Gastrocnemius medialis (tissue), 4 donors: Measurements from ENCODE around the gene UNC13B. TPM values are rescaled to one million over a fixed set of nuclear protein-coding genes. Genes with fewer than 3 reads are reported as not detected.
A peak's percentile ranks its signal among the peaks of the same experiment; 100 is the strongest.

ENCODE experiments used
- ATAC-seq, 2 donors: fragments of 150-250 bp; one replicate each; pipeline ENCODE4 v1.9.1; 2016
- DNase-seq, 2 donors: peaks; one replicate each; pipeline ENCODE4 v3.0.0-alpha.2; 2019
- H3K27ac ChIP-seq, 4 donors: fragments of 200-600 bp; sonication (generic); 1 replicate in 1 of 4; 2 replicates in 3 of 4; pipeline ENCODE4 v1.5.1; 2016 to 2018; ENCODE audit warnings: mild to moderate bottlenecking in 2 of 4, moderate library complexity in 1 of 4
- H3K27me3 ChIP-seq, 3 donors: fragments of 200-600 bp; sonication (generic) in 2 of 3; 1 replicate in 1 of 3; 2 replicates in 2 of 3; pipeline versions ENCODE4 v1.5.1 to v1.6.0; 2016 to 2019; ENCODE audit warnings: mild to moderate bottlenecking in 1 of 3, moderate library complexity in 1 of 3
- H3K36me3 ChIP-seq, 2 donors: fragments of 200-600 bp; sonication (generic) in 1 of 2; one replicate each; pipeline ENCODE4 v1.5.1; 2017 to 2018
- H3K4me1 ChIP-seq, 2 donors: fragments of 200-600 bp; sonication (generic) in 1 of 2; one replicate each; pipeline ENCODE4 v1.5.1; 2016 to 2017; ENCODE audit warnings: mild to moderate bottlenecking in 2 of 2
- H3K4me3 ChIP-seq, 4 donors: fragments of 200-600 bp; sonication (generic) in 3 of 4; 1 replicate in 1 of 4; 2 replicates in 3 of 4; pipeline ENCODE4 v1.5.1; 2016 to 2019; ENCODE audit warnings: mild to moderate bottlenecking in 2 of 4
- H3K9me3 ChIP-seq, 3 donors: fragments of 200-600 bp; sonication (generic) in 2 of 3; 1 replicate in 1 of 3; 2 replicates in 2 of 3; pipeline ENCODE4 v1.5.1; 2016 to 2019
- POLR2A ChIP-seq, 2 donors: fragments of 450-650 bp; IDR thresholded peaks; one replicate each; pipeline ENCODE4 v1.6.1; 2017; ENCODE audit warnings: antibody characterized with exemption in 2 of 2, mild to moderate bottlenecking in 2 of 2, moderate library complexity in 2 of 2
- in situ Hi-C, 4 donors: fragments of 200-750 bp; cut with MboI; loops; one replicate each; pipeline versions ENCODE4 v1.15.0 to v1.8.0; 2017; ENCODE audit warnings: low sequenced_read_pairs in 4 of 4
- intact Hi-C: fragments of 100-400 bp; cut with DNase I; formaldehyde crosslinking; loops from one replicate; pipeline ENCODE4 v1.15.1; 2023; ENCODE audit warnings: low total_unique reads
- total RNA-seq, 4 donors: library from RNA; depleted of rRNA; stranded (reverse); fragments of >200 nt; gene quantifications; one replicate each; pipeline versions ENCODE4 v1.1.0 to v1.2.3, GENCODE V29; 2016
- TF ChIP-seq, protein P1 (sequence below), 5 experiments: fragments of 450-650 bp in 3 of 5; fragments of 200-600 bp in 2 of 5; sonication (generic) in 2 of 5; IDR thresholded peaks in 4 of 5; conservative IDR thresholded peaks in 1 of 5; 1 replicate in 4 of 5; 2 replicates in 1 of 5; pipeline ENCODE4 v1.5.1; 2016 to 2019; ENCODE audit warnings: antibody characterized with exemption in 5 of 5, mild to moderate bottlenecking in 3 of 5, moderate library complexity in 3 of 5

Gene UNC13B
- total RNA-seq, 4 donors from 2014 or later: 7.5 to 17.5 (median 13.1) TPM

DNA sequence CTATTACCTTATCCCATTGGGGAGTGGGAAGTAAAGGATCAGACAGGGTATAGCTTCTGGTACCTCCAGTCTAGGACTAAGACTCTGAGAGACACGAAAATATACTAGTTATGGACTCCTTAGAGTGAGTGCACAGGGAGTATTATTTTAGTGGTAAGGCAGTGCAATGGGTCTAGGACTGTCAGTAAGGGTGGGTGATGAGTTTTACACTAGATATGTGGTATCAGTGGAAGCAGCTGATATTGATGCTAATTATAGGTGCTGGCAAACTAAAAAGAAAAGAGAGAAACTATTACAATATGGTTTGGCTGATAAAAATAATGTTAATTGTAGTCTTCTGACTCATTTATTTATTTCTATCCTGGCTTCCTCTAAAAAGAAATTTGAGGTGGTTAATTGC, 118.6 kb downstream of the UNC13B start:
- ATAC-seq: no peak
- Histone ChIP-seq H3K27me3 (no peaks in the 10 kb centered on the region), H3K27ac (peak overlapping the region; percentile 3 to 68 (median 52)), H3K4me1 (peaks cover 62 to 68% of the 10 kb centered on the region in 2 donors), H3K4me3 (no peak overlapping the region), H3K36me3 (no peaks in the 10 kb centered on the region), H3K9me3 (no peaks in the 10 kb centered on the region)
- no peak for DNase-seq
- in situ Hi-C loops: no loop called here
- TF ChIP-seq, protein P1, sequence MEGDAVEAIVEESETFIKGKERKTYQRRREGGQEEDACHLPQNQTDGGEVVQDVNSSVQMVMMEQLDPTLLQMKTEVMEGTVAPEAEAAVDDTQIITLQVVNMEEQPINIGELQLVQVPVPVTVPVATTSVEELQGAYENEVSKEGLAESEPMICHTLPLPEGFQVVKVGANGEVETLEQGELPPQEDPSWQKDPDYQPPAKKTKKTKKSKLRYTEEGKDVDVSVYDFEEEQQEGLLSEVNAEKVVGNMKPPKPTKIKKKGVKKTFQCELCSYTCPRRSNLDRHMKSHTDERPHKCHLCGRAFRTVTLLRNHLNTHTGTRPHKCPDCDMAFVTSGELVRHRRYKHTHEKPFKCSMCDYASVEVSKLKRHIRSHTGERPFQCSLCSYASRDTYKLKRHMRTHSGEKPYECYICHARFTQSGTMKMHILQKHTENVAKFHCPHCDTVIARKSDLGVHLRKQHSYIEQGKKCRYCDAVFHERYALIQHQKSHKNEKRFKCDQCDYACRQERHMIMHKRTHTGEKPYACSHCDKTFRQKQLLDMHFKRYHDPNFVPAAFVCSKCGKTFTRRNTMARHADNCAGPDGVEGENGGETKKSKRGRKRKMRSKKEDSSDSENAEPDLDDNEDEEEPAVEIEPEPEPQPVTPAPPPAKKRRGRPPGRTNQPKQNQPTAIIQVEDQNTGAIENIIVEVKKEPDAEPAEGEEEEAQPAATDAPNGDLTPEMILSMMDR (IDR thresholded peaks at IDR 0.05 in 4 of 5, conservative IDR thresholded peaks at IDR 0.05 in 1 of 5): no peak
- TF ChIP-seq POLR2A (IDR thresholded peaks at IDR 0.05): no peak
- intact Hi-C loops: loop anchor here (5.0 to 10.0 kb wide), 2 partner anchors 87 to 274 kb away; no protein-coding TSS in a partner anchor

DNA sequence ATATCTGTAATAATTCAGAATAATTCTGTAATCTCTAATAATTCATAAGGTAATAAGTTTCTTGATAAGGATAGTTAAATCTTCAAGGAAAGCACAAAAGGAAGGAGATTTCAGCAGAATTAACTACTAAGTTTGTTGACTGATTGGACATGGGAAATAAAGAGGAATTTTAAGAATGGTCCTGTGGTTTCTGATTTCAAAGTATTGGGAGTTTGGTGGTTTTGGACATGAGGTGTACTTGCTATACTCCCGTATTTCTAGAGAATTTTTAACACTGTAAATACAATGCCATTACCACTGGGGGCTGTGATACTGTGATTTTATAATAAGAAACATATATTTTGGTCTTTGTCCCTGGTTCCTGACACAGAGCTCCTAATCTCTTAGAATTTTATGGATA, 123.9 kb downstream of the UNC13B start:
- intact Hi-C loops: loop anchor here (10.0 kb wide), 1 partner anchor 269 kb away; no protein-coding TSS in a partner anchor
- Histone ChIP-seq H3K4me3 (no peak overlapping the region), H3K4me1 (peaks cover 33 to 35% of the 10 kb centered on the region in 2 donors), H3K36me3 (no peaks in the 10 kb centered on the region), H3K27ac (peak overlapping the region in 1 of 4 donors; percentile 77), H3K9me3 (no peaks in the 10 kb centered on the region), H3K27me3 (no peaks in the 10 kb centered on the region)
- no peak for ATAC-seq
- in situ Hi-C loops: no loop called here
- no peak for TF ChIP-seq POLR2A (IDR thresholded peaks at IDR 0.05)
- TF ChIP-seq, protein P1 (IDR thresholded peaks at IDR 0.05 in 4 of 5, conservative IDR thresholded peaks at IDR 0.05 in 1 of 5): no peak
- no peak for DNase-seq

DNA sequence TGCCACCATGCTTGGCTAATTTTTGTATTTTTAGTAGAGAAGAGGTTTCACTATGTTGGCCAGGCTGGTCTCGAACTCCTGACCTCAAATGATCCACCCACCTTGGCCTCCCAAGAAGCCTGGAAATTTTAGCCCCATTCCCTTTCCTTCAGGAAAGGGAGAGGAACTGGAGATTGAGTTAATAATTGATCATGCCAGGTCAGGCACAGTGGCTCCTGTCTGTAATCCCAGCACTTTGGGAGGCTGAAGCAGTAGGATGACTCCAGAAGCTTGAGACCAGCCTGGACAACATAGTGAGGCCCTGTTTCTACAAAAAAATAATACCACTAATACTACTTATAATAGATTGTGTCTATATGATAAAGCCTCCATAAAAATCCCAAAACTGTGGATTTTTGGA, 124.6 kb downstream of the UNC13B start:
- intact Hi-C loops (loop anchor here (10.0 kb wide), 1 partner anchor 268 kb away; no protein-coding TSS in a partner anchor), in situ Hi-C loops (no loop called here)
- Histone ChIP-seq H3K9me3 (no peaks in the 10 kb centered on the region), H3K4me3 (no peak overlapping the region), H3K4me1 (peaks cover 32 to 36% of the 10 kb centered on the region in 2 donors), H3K27me3 (no peaks in the 10 kb centered on the region), H3K36me3 (no peaks in the 10 kb centered on the region), H3K27ac (no peak overlapping the region)
- no peak for ATAC-seq
- TF ChIP-seq POLR2A (IDR thresholded peaks at IDR 0.05): no peak
- TF ChIP-seq, protein P1 (IDR thresholded peaks at IDR 0.05 in 4 of 5, conservative IDR thresholded peaks at IDR 0.05 in 1 of 5): no peak
- no peak for DNase-seq

DNA sequence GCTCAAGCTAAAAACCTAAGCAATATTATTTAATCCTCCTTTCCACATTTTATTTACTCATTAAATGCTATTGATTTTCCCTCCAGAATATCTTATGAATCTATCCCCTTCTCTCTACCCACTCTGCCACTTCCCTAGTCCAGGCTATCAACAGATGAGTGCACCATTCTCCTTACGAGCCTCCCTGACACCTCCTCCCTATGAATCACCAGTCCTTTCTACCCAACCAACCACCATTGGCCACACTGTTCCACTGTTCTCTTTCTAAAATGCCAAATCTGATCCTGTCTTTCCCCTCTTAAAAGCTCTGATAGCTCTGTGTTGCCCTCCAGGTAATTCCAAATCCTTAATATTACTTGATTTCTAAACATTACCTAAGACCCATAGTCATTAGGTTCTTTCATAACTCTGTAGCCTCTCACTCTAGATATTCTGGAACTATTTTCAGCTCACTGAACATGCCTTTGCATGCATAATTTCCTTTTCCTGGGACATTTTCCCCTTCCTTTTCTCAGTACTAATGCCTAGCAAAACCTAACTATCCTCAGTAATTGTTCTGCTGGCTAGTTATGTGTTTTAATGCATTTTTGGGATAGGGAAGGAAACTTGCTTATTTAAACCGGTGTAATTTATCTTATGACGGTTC, 126.3 kb downstream of the UNC13B start:
- intact Hi-C loops (loop anchor here (10.0 kb wide), 1 partner anchor 267 kb away; no protein-coding TSS in a partner anchor), in situ Hi-C loops (no loop called here)
- H3K27me3 ChIP-seq: no peaks in the 10 kb centered on the region
- H3K4me3 ChIP-seq: no peak overlapping the region
- TF ChIP-seq POLR2A (IDR thresholded peaks at IDR 0.05): no peak
- TF ChIP-seq, protein P1 (IDR thresholded peaks at IDR 0.05 in 4 of 5, conservative IDR thresholded peaks at IDR 0.05 in 1 of 5): no peak
- no peaks in the 10 kb centered on the region for H3K9me3 ChIP-seq
- ATAC-seq: no peak
- peaks cover 31 to 48% of the 10 kb centered on the region in 2 donors for H3K4me1 ChIP-seq
- peak overlapping the region in 2 of 4 donors; percentile 18 to 40 for H3K27ac ChIP-seq
- no peak for DNase-seq
- no peaks in the 10 kb centered on the region for H3K36me3 ChIP-seq
